Kidney (tissue), 14 donors: Measurements from ENCODE around the gene PPL. TPM values are rescaled to one million over a fixed set of nuclear protein-coding genes. Genes with fewer than 3 reads are reported as not detected.

Source experiments
- DNase-seq, 5 donors: peaks; one replicate each; pipeline ENCODE4 v3.0.0-alpha.2; 2013 to 2020
- FAIRE-seq: peaks from 2 replicates; lab custom pipeline; 2012; peaks lifted over from hg19 to GRCh38; lab: Jason Lieb, UNC
- H3K27ac ChIP-seq, 2 donors: one replicate each; pipeline ENCODE4 v1.7.0; 2013; ENCODE audit warnings: low read depth in 2 of 2, low read length in 2 of 2, inconsistent platforms in 1 of 2
- H3K27me3 ChIP-seq: one replicate; pipeline ENCODE4 v1.7.1; 2013; ENCODE audit warnings: low read length, inconsistent platforms; ENCODE audit not compliant: control insufficient read depth, insufficient read depth
- H3K36me3 ChIP-seq, 3 donors: one replicate each; pipeline versions ENCODE4 v1.7.0 to v1.7.1; 2013; ENCODE audit warnings: low read length in 3 of 3, control low read depth in 1 of 3, inconsistent platforms in 1 of 3; ENCODE audit not compliant: insufficient read depth in 3 of 3, control insufficient read depth in 2 of 3
- H3K4me1 ChIP-seq, 3 donors: one replicate each; pipeline versions ENCODE4 v1.7.0 to v1.7.1; 2013; ENCODE audit warnings: low read length in 3 of 3, inconsistent platforms in 1 of 3, low read depth in 1 of 3; ENCODE audit not compliant: control insufficient read depth in 2 of 3, insufficient read depth in 2 of 3
- H3K4me3 ChIP-seq, 3 donors: one replicate each; pipeline versions ENCODE4 v1.7.0 to v1.8.1; 2013; ENCODE audit warnings: low read length in 3 of 3, control low read depth in 1 of 3, inconsistent platforms in 1 of 3
- H3K9ac ChIP-seq, 3 donors: one replicate each; pipeline versions ENCODE4 v1.7.0 to v1.7.1; 2013; ENCODE audit warnings: low read length in 3 of 3, control low read depth in 1 of 3, inconsistent platforms in 1 of 3
- H3K9me3 ChIP-seq, 3 donors: one replicate each; pipeline versions ENCODE4 v1.7.0 to v1.7.1; 2013; ENCODE audit warnings: low read length in 3 of 3, control low read depth in 1 of 3, inconsistent platforms in 1 of 3; ENCODE audit not compliant: control insufficient read depth in 2 of 3, insufficient read depth in 1 of 3
- CTCF ChIP-seq: IDR thresholded peaks from 3 replicates; pipeline ENCODE4 v1.5.1; 2012; ENCODE audit warnings: mild to moderate bottlenecking, moderate library complexity, borderline replicate concordance; ENCODE audit not compliant: insufficient read depth; ENCODE audit errors: extremely low read depth
- intact Hi-C: fragments of 100-400 bp; cut with DNase I; formaldehyde crosslinking; loops from one replicate; pipeline ENCODE4 v1.11.1; 2022
- polyA plus RNA-seq: library from polyadenylated mRNA; stranded (reverse); fragments of 350-450 nt; fragmentation: Illumina TruSeq; extraction: RNeasy Lipid Tissue Mini Kit (QIAGEN cat#74804); gene quantifications from one replicate; pipeline ENCODE4 v1.2.3, GENCODE V29; 2014; ENCODE audit warnings: low read depth, low replicate concordance; ENCODE audit not compliant: insufficient read depth
- total RNA-seq: library from RNA; stranded (reverse); fragmentation: NEBNext Ultra II Directional; extraction: Animal tissue kit (Norgen Biotek cat#: 25700); gene quantifications from one replicate; pipeline ENCODE4 v1.2.1, GENCODE V29; 2021
- donor health status: control.
- donor health status: control.
- donor health status: control.
- donor health status: control.
- donor health status: control.
- donor health status: DM: yes; HTN: yes; CAD: no.
- donor health status: Normal renal cell carcinoma (clear cell type).

PPL gene
- total and polyA plus RNA-seq, 2 donors from 2014 or later: 7.7 to 78.4 TPM

- DNase-seq (peak in 1 of 5 donors; percentile 66), FAIRE-seq (no peak)
- no peak for TF ChIP-seq CTCF
- H3K4me1 ChIP-seq: peaks cover 3 to 27% (median 25%) of the 10 kb centered on the region in 3 donors
- peak overlapping the region in 1 of 2 donors; percentile 40 for H3K27ac ChIP-seq
- H3K9ac ChIP-seq: no peak overlapping the region
- H3K9me3 ChIP-seq: no peaks in the 10 kb centered on the region
- H3K4me3 ChIP-seq: no peak overlapping the region
- H3K36me3 ChIP-seq: peaks cover 9 to 38% (median 32%) of the 10 kb centered on the region in 3 donors
- intact Hi-C loops: no loop called here
- H3K27me3 ChIP-seq: no peaks in the 10 kb centered on the region
These were observed 67.7 kb downstream of the PPL start for GRCh38 chr16:4869147-4869805.

GRCh38 chr16:4868535-4868934, 68.4 kb downstream of the PPL start:
- peaks cover 3 to 29% (median 25%) of the 10 kb centered on the region in 3 donors for H3K4me1 ChIP-seq
- no peak overlapping the region for H3K9ac ChIP-seq
- intact Hi-C loops: no loop called here
- TF ChIP-seq CTCF: no peak
- H3K9me3 ChIP-seq: no peaks in the 10 kb centered on the region
- peak overlapping the region; percentile 40 to 42 for H3K27ac ChIP-seq
- H3K36me3 ChIP-seq: peaks cover 9 to 30% (median 26%) of the 10 kb centered on the region in 3 donors
- FAIRE-seq (no peak), DNase-seq (no peak)
- H3K4me3 ChIP-seq: peak overlapping the region in 1 of 3 donors; percentile 13
- no peaks in the 10 kb centered on the region for H3K27me3 ChIP-seq

- TF ChIP-seq CTCF: no peak
- H3K36me3 ChIP-seq: peaks cover 9 to 25% (median 23%) of the 10 kb centered on the region in 3 donors
- DNase-seq (peak in 4 of 5 donors; percentile 52 to 78 (median 70)), FAIRE-seq (peak; percentile 6)
- H3K9ac ChIP-seq: no peak overlapping the region
- H3K4me1 ChIP-seq: peaks cover 3 to 29% (median 25%) of the 10 kb centered on the region in 3 donors
- peak overlapping the region in 1 of 3 donors; percentile 13 for H3K4me3 ChIP-seq
- no peaks in the 10 kb centered on the region for H3K9me3 ChIP-seq
- H3K27me3 ChIP-seq: no peaks in the 10 kb centered on the region
- H3K27ac ChIP-seq: peak overlapping the region in 1 of 2 donors; percentile 29
- intact Hi-C loops: no loop called here
These were observed 68.9 kb downstream of the PPL start for GRCh38 chr16:4868026-4868425.
